ENCODE measurements around the gene THOP1.

The THOP1 gene

DNA sequence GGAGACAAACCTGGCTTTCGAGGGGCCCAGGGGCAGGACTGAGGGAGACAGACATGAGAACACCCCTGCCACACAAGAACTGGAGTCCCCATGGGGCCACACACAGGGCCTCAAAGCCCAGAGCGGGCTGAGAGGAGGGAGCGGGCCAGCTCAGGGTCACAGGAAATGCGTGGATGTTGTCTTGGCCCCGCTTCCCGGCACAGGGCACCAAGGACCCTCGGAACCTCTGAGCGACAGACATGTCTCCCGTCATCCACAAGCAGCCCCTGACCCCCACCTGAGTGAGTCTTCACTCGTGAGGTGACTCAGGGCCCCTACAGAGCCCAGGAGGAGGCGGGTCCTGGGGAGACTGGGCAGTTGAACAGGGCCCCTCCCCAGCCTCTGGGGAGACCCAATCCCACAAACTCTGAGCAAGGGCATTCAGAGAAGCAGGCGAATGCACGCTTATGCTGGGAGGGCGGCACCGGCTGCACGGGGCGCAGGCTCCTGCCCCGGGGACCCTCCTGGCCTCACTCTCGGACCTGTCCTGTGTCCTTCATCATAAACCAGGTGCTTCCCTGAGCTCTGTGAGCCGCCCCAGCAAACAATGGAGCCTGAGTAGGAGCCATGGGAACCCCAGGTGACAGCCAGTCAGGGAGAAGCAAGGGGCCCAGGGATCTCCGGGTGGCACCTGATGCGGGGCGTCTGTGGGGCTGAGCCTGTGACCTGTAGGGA, 22.4 kb upstream of the THOP1 start:
- no peak for DNase-seq

DNA sequence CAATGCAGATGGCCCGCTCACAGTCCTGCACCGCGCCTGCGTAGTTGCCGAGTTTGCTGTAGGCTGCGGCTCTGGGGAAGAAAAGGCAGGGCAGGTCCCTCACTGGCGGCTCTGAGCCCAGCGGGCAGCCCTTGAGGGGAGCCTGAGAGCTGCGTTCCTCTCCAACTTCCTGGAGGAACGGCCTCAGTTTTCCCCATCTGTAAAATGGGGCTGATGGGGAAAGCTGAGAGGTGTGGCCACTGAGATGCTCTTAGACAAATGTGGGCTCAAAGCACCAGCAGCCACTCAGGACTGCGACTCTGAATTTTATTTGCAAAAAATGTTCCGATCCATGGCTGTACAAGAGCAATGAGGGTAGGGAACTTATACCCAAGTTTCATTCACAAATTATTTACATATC, 21.6 kb upstream of the THOP1 start:
- no peak for DNase-seq

DNA sequence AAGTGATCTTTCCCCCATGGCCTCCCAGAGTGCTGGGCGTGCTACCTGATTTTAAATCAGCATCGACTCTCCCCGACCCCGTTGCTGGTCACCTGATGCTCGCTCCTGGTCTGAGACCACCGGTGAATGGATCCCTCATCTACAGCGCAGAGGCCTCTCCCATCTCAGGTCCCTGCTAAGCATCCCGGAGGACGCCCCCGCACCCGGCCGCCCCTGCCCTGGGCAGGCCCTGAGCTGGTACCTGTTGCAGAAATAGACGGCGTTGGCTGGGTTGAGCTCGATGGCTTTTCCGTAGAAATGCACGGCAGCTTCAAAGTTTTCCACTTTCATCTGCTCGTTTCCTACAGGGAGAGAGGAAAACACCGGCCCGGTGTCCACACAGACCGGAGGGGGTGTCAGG, 20.4 kb upstream of the THOP1 start:
- DNase-seq = no peak

GRCh38 chr19:2765376-2765775, 19.9 kb upstream of the THOP1 start:
- DNase-seq = no peak

- DNase-seq = no peak
Observed at GRCh38 chr19:2766594-2767372, 18.5 kb upstream of the THOP1 start.

DNA sequence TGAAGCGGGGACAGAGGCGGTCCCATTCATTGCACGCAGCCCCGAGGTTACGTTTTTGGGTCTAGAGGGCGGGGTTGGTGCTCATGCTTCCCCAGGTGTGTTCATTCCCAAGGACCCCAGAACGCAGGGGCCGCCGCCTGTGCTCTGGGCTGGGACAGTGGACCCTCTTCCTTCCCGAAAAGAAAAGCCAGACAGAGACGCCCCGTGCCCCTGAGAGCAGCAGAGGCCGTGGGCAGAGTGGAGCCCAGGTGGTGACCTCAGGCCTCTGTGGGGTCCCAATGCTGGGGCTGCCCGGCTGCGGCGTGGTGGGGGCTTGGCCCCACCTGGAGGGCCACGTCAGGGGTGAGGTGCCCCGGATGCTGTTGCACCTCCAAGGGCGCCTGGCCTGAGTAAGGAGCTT, 17.6 kb upstream of the THOP1 start:
- no peak for DNase-seq

DNA sequence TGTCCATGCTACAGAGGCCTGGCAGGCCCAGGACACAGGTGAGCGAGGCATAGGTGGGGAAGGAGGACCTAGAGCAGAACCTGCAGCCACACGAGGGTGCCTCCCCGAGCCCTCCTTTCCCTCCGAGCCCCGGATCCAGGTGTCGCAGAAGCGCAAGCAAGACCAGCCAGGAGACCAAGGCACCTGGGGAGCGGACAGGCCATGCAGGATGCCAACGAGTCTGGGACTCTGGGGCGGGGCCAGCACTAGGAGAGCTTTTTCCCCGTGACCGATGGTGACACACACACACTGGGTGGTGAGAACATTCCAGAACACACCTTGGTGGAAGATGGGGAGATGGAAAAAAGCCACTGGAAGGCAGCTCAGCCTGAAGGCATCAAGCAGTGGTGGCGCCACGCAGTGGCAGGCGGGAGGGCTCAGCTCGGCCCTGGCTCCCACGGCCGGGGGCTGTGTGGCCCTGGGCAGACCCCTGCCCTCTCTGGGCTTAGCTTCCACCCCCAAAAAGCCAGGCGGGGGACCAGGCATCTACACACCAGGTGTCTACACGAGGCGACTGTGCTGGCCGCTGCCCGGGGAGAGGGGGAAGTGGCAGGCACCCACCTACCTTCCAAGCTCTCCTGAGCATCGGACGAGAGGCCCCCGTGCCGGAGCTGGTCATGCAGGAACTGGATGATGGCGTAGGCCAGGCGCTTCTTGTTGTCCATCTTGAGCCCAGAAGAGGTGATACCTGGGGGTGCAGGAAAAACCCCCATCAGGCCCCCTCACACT, 16.8 kb upstream of the THOP1 start:
- no peak for DNase-seq

- DNase-seq = no peak
Observed at GRCh38 chr19:2769218-2769617, 16.1 kb upstream of the THOP1 start.

DNA sequence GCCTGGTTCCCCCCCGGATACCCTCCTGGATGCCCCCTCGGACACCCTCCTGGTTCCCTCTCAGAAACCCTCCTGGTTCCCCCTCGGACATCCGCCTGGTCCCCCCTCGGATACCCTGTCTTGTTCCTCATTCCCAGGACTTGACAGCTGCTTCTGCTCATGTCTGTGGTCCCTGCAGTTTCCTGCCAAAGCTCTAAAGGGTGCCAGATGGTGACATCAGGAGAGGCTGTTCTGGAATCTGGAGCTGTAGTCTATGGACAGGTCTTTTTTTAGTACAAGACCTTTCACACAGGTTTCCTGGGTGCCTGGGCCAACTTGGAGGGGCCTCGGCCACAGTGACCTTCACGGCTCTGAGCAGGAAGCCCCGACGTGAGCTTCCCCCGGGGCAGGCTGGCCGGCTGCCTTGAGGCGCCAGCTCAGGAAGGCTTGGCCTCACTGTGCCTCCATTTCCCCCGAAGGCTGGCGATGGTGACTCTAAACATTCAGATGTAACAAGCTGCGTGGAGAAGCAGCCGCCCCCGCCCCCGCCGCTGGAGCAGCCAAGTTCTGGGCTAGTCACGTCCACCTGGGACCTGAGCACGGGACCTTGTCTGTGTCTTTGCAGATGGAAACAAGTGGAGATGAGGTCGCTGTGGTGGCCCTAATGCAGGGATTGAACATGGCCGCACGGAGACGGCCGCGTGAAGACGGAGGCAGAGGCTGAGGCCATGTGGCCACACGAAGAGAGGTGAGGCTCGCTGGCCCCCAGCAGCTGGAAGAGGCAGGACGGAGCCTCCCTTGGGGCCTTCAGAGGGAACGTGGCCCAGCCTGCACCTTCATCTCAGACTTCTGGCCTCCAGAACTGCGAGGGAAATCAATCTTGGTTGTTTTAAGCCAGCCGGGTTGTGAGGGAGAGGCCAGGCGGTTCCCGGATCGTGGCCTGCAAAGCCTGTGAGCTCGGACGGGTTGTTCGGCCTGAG, 15.0 kb upstream of the THOP1 start:
- DNase-seq = no peak

DNA sequence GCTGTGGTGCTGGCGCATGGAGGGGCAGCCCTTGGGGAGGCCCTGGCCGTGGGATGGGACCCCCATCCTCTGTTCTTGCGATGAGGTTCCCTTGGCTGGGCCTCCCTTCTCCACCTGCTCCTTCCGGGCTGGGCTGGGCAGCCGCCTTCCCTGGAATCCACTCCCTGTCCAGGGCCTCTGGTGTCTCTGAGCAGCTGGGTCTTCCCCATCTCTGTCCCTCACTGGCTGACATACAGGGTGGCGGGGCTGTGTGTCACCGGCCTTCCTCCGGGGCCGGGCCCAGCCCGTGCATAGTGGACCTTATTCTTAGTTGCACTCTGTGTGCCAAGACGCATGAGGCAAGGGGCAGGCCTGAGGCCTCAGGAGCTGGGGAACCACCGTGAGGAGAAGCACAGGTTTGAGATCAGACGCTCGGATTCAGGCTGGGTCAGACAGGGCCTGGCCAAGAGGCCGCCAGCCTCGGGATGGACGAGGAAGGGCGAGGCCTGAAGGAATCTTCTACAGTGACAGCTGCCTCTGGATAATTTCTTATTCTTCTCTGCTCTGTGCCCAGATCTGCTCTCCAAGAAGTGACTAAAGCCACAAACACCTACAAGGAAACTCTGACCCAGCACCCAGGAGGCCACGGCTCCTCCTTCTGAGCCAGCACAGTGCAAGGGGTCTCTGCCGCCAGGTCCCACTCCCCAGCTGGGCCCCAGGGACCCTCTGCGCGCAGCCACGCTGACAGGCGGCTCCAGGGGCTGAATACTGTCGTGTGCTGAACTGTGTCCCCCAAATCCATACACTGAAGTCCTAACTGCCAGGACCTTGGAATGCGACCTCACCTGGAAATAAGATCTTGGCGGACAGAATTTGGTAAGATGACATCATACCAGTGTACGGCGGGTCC, 13.3 kb upstream of the THOP1 start:
- DNase-seq = no peak

GRCh38 chr19:2774083-2774679, 11.1 kb upstream of the THOP1 start:
- DNase-seq = no peak

DNA sequence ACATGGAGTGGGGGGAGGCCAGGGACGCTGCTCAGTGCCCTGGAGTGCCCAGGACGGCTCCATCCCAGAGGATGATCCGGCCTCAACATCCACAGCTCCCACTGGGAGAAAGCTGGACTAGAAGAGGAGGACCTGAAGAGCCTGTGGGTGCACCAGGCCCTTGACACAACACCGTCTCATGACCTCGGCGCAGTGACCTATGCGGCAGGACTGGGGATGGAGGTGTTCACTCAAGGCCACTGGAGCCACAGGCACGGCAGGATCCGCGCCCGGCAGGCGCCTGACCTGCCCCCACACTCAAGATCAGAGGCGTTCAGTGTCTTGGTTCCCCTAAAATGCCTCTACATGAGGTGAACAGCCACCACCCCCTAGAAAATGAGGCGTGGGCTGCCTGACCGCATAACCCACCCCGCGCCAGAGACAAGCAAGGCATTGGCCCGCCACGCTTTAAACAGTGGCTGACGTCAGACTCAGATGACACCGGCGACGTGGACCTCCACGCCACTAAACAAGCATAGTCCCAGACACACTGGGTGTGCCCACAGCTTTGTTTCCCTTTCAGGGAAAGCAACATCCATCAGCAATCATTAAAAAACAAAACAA, 10.2 kb upstream of the THOP1 start:
- DNase-seq = no peak

- DNase-seq = no peak
Observed at GRCh38 chr19:2775556-2776430, 9.5 kb upstream of the THOP1 start.

GRCh38 chr19:2777952-2778683, 7.2 kb upstream of the THOP1 start:
- DNase-seq = no peak

DNA sequence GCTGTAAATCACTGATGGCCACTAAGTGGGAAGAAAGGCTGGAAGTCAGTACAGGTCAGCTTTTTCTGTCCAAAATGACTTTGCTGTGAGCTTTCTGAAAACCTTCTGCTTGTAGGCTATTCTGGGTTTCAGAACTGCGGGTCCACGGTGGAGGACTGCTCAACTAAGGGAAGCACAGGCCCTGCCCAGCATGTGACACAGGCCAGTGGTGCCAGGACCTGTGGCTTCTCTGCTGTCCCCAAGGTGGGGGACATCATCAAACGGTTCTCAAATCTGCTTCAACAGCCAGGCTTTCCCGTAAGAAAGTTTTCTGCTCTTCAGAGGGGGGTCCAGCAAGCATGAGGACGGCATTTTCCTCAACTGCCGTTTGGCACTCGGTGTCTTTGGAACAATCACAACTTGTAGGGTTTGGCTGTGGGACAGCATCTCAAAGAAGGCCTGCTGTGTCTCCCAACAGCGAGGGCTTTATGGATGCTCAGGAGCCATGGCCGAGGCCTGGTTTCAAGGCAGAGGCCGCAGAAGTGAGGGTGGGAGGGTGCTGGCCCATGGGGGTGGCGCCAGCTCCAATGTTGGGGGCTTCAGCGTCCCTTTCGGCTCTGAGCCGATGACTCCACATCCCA, 6.1 kb upstream of the THOP1 start:
- DNase-seq = no peak

DNA sequence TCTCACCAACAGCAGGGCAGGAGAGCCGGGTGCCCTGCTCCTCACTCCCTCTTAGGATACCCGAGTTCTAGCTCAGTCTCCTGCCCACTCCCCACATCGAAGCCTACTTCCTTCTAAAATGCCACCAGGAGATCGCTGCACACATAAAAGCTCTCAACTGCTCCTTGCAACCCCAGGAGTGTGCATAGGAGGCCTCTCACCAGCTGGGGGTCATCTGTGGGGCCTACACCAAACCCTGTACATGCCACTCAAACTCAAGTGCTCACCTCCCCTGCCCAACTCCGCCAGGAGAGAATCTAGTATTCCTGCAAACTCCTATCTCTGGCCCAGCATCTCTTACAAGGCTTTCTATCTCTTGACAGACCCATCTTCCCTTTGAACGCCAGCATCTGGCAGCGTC, 5.0 kb upstream of the THOP1 start:
- no peak for DNase-seq

DNA sequence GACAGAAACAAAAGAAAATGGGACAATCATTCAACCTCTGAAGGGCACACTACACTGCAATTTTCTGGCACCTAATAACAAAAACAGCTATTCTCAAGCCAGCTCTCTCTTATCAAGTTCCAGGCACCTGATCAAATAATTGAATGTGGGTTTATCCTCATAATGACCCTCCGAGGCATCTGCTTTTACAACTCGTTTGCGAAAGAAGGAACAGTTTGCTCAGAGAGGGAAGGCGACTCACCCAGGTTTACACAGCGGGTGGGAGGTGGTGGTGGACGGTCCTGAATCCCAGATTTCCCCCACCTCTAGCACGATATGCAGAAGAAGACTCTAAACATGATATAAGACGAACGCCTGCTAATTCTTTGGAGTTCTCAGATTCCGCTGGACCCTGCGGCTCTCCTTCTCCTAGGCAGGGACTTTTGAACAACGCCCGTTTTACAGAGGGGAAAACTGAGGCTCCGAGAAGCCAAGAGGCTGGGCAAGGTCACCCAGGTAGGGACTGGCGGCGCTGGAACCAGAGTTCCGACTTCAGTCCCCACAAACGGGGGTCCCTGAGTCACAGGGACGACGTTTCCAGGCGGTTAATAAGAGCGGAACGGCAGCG, 2.9 kb upstream of the THOP1 start:
- DNase-seq = no peak
